GM18867 (cell line): ENCODE data around the gene GUCY2D.

ENCODE experiments used
- ATAC-seq: cut with Tn5 transposase; IDR thresholded peaks from one replicate; pipeline ENCODE4 v1.9.1; 2021; ENCODE audit warnings: mild to moderate bottlenecking, moderate library complexity; ENCODE audit not compliant: unreplicated experiment

The GUCY2D gene

DNA sequence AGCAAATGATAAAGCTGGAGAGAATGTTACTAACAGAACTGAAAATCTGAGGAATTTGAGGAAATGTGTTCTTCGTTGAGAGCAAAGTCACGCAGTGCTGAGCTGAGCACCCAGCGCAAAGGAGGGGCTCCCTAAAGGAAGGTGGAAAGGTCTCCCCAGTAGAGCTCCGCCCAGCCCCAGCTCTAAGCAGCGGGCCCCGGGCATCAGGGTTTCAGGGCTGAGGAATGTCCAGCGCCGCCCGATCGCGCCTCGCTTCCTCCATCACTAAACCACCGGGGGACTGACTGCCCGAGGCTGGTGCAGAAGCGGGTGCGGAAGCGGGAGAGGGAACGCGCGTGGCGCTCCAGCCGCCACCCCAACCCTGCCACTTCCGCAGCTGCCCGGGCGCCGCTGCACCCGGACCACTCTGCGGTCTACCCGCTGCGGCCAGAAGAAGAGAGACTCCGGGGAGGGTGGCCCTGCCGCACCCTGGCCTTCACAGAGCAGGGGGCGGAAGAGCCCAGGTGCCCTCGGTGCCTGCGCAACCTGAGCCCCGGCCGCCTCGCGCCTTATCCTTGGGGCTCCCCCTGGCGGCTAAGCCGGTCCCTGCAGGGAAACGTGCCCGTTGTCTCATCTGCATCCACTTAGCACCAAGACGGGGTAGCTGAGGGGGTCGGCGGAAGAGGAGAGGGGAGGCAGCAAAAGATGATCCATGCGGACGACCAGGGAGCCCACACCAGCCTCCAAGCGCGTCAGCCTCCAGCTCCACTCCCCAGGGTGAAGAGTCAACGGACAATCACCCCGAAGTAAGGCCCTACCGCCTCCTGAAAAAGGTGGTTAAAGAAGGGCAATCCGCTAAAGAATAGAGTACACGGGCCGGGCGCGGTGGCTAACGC is 12.4 kb upstream of the GUCY2D start:
- ATAC-seq: peak; percentile 71

- ATAC-seq: no peak
Observed at GRCh38 chr17:7992516-7992915, 9.9 kb upstream of the GUCY2D start.

DNA sequence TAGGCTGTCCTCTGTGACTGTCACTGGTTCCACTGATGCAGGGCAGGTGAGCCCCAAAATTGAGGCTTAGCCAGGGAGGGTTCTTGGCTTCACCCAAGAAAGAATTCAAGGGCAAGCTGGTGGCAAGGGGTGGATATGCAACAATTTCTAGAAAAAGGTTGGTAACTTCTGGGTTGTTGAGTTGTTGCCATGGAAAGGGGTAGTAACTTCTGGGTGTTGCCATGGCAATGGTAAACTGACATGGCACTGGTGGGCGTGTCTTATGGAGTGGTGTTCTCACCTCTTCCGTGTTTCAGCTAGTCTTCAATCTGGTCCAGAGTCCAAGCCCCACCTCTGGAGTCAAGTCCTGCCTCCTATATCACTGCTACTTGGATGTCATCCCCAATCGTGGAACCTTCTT is 9.5 kb upstream of the GUCY2D start:
- ATAC-seq: no peak

GRCh38 chr17:7993972-7994589 is 8.3 kb upstream of the GUCY2D start:
- no peak for ATAC-seq

- no peak for ATAC-seq
Observed at GRCh38 chr17:7995724-7996123, 6.7 kb upstream of the GUCY2D start.

DNA sequence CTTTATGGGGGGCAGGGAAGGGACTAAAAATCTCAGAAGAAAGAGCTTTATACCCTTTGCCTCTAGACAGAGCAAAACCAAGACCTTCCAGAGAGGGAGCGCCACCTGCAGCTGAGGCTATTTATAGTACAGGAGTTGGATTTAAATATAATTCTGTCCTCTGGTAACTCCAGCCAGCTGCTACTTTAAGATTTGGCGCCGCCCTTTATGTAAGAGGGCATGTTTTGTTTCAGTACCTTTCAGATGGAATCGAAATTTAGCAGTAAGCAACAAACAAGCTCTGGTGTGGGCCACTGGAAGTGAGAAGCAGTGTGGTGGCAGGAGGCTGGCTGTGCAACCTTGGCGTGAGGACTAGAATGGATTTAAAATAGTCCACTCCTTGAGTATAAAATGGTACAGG is 5.2 kb upstream of the GUCY2D start:
- no peak for ATAC-seq

GRCh38 chr17:8002721-8003593 is 542 bp downstream of the GUCY2D start:
- no peak for ATAC-seq

- ATAC-seq: no peak
Observed at GRCh38 chr17:8003594-8004181, 1.3 kb downstream of the GUCY2D start.

DNA sequence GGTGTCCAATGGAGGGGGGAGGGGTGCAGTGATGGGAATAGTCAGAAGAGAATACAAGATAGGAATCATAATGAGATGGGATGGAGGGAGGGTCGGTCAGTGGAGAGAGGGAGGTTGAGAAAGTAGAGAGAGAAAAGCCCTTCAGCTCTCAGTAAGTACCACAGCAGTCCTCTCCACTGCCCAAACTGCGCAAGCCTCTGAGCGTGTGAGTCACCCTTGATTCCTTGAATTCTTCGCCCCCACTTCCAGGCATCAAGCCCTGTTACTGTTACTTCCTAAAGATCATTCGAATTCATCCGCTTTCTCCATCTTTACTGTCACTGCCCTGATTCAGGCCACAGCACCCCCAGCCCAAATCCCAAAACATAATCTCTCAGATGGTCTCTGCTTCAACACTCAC is 2.5 kb downstream of the GUCY2D start:
- ATAC-seq: no peak

GRCh38 chr17:8005357-8005756 is 2.9 kb downstream of the GUCY2D start:
- ATAC-seq: no peak

GRCh38 chr17:8005967-8006730 is 3.7 kb downstream of the GUCY2D start:
- ATAC-seq: no peak

DNA sequence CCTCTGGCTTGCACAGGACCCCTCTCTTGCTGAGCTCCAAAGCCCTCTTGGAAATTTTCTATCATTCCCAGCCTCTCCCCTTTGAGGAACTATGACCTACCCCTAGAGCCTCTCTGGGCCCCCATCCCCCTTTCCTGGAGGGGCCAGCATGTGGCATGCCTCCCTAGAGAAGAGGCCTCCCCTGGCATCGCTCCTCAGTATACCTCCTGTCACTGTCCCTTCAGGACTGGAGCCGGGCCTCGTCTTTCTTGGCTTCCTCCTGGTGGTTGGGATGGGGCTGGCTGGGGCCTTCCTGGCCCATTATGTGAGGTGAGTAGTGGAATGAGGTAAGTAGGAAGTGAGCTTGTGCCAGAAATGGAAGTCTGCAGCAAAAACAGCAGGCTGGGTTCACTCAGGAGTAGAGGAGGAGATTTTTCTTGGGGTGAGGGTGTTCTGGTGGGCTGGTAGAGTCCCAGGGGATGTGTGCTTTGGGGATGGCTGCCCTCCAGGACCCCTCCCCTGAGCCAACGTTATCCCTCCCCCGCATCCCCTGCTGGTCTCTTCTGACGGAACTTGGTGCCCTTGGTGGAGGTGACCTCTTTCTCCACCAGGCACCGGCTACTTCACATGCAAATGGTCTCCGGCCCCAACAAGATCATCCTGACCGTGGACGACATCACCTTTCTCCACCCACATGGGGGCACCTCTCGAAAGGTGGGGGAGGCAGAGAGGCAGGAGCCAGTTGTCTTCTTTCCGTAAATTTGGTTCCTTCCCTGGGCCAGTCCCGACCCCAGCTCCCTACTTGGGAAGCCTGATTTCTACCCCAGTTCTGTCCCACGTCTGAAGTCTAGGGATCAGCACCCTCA is 4.6 kb downstream of the GUCY2D start:
- no peak for ATAC-seq

DNA sequence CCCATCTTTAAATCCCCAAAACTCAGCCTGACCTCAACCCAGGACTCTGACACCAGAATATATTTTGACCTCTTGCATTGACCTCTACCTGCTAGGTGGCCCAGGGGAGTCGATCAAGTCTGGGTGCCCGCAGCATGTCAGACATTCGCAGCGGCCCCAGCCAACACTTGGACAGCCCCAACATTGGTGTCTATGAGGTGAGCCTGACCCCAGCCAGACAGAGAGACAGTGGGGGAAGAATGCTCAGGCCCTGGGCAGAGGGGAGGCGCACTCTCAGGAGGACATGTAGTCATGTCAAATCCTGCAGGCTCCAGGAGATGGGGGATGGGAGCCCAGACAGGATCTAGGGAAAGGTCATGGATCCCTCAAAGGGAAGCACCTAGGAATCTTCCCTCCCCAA is 5.4 kb downstream of the GUCY2D start:
- no peak for ATAC-seq

DNA sequence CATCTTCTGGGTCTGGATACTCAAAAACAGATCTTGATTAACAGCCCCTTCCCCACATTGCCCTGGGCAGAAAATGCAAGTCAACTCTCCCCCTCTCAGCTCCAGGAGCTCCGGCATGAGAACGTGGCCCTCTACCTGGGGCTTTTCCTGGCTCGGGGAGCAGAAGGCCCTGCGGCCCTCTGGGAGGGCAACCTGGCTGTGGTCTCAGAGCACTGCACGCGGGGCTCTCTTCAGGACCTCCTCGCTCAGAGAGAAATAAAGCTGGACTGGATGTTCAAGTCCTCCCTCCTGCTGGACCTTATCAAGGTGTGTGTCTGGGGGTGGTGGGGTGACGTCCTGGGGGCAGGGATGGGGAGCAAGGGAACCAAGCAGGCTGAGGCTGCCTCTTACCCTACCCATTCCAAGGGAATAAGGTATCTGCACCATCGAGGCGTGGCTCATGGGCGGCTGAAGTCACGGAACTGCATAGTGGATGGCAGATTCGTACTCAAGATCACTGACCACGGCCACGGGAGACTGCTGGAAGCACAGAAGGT is 9.7 kb downstream of the GUCY2D start:
- no peak for ATAC-seq

DNA sequence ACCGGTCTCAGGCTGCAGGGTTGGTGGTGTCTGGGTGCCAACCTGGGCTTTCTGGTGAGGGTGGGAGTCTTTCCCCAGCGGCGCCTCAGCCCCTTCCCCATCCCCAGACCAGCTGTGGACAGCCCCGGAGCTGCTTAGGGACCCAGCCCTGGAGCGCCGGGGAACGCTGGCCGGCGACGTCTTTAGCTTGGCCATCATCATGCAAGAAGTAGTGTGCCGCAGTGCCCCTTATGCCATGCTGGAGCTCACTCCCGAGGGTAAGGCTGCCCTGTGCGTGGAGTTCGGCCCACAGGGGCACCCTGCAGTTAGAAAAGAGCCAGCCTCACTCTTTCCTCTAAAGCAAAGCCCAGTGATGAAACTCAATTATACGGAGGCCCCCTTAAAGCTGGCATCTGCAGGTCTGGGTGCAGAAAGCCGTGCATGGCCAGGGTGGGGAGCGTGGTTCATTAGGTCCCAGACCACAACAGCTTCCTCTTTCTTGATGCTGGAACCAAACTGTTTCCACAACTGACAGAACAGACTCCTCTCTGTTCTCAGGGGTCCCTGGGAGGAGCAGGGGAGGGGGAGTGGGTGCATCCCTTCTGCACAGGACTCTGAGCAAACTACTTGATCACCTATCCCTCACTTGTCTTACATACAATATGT is 10.7 kb downstream of the GUCY2D start:
- ATAC-seq: no peak

GRCh38 chr17:8013731-8014557 is 11.5 kb downstream of the GUCY2D start:
- no peak for ATAC-seq

DNA sequence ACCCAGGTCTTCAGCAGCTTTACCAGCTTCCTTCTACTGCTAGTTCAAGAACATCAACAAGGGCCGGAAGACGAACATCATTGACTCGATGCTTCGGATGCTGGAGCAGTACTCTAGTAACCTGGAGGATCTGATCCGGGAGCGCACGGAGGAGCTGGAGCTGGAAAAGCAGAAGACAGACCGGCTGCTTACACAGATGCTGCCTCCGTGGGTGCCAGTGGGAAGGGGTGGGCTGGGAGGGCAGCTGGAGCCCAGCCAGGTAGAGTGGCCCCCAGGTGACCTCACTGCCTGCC is 12.1 kb downstream of the GUCY2D start:
- ATAC-seq: no peak
